Activated B cell treated with CpG ODN at 0.5 μM for 24 hours (primary cell): ENCODE measurements around the gene ZNF532. TPM values are rescaled to one million over a fixed set of nuclear protein-coding genes. Genes with fewer than 3 reads are reported as not detected.

ENCODE experiments used
- ATAC-seq: fragments of 200-7000 bp; cut with Tn5 transposase; one replicate; pipeline ENCODE4 v1.10.0; 2021; ENCODE audit warnings: low read depth, mild to moderate bottlenecking, moderate library complexity
- CTCF ChIA-PET: fragments of 350-600 bp; sonication (Branson Sonifier 250); formaldehyde crosslinking; loops from one replicate; lab custom pipeline; 2021; ENCODE audit warnings: antibody characterized with exemption; lab: Charles Lee
- POLR2A ChIA-PET: fragments of 350-600 bp; sonication (Branson Sonifier 250); formaldehyde crosslinking; loops from one replicate; lab custom pipeline; 2021; ENCODE audit warnings: antibody characterized with exemption; lab: Charles Lee
- DNase-seq: peaks from one replicate; pipeline ENCODE4 v3.0.0; 2022
- H3K27ac Mint-ChIP-seq: one replicate; pipeline ENCODE4 v1.8.0; 2020; ENCODE audit warnings: mixed read lengths
- H3K27me3 Mint-ChIP-seq: one replicate; pipeline ENCODE4 v1.8.0; 2021; ENCODE audit warnings: mixed read lengths
- H3K36me3 Mint-ChIP-seq: one replicate; pipeline ENCODE4 v1.8.0; 2021; ENCODE audit warnings: low read depth, mixed read lengths
- H3K4me1 Mint-ChIP-seq: one replicate; pipeline ENCODE4 v1.8.0; 2021; ENCODE audit warnings: mixed read lengths
- H3K4me3 Mint-ChIP-seq: one replicate; pipeline ENCODE4 v1.8.0; 2020; ENCODE audit warnings: mild to moderate bottlenecking, mixed read lengths
- H3K9me3 Mint-ChIP-seq: one replicate; pipeline ENCODE4 v1.8.0; 2020; ENCODE audit warnings: mixed read lengths
- intact Hi-C: fragments of 100-400 bp; cut with micrococcal nuclease; formaldehyde crosslinking; loops from one replicate; pipeline ENCODE4 v1.15.1; 2024
- total RNA-seq: library from RNA; stranded (reverse); gene quantifications from 2 replicates; pipeline ENCODE4 v1.2.3, GENCODE V29; 2022
- TF ChIP-seq, protein P1 (sequence below): fragments of 200-600 bp; IDR thresholded peaks from one replicate; pipeline ENCODE4 v1.8.0; 2022; ENCODE audit warnings: antibody characterized with exemption, mild to moderate bottlenecking

Gene ZNF532
- total RNA-seq, 1 donor from 2014 or later = 106 TPM

DNA sequence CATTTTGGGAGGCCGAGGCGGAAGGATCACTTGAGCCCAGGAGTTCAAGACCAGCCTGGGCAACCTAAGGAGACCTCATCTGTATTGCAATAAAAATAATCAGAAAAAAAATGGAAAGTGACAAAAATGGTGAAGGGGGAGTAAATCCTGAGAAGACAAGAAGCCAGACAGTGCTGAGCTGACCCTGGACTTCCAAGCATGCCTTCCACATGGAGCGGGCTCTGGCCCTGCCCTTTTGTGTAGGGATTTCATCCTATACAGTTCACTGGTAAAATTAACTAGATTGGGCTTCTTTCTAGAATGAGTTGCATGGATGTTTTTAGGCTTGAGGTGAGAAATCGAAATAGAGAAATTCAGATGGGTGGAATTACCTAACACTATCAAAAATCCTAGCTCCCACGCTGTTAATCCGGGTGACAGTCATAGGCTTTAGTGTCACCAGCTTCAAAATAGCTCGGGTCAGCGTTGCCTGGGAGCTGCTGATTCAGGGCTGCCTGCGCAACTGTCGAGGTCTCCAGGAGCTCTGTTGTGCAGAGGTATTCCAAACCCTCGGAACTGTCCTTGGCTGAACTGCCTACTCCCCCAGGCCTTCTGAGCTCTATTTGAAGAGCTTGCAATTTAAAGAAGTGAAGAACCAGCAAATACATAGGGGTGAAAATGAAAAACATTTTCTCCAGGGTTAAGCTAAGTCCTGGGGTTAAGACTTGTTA lies 21.5 kb upstream of the ZNF532 start:
- ChIA-PET POLR2A (no interaction called here), CTCF (interaction anchor here (1.2 kb wide), 1 partner anchor 35 kb away, joined by 3 read pairs; no protein-coding TSS in a partner anchor)
- Mint-ChIP-seq H3K27ac (no peak overlapping the region), H3K27me3 (peaks cover 2% of the 10 kb centered on the region), H3K36me3 (no peaks in the 10 kb centered on the region), H3K4me1 (peaks cover 11% of the 10 kb centered on the region), H3K4me3 (no peak overlapping the region), H3K9me3 (no peaks in the 10 kb centered on the region)
- ATAC-seq (no peak), DNase-seq (no peak)
- TF ChIP-seq, protein P1, sequence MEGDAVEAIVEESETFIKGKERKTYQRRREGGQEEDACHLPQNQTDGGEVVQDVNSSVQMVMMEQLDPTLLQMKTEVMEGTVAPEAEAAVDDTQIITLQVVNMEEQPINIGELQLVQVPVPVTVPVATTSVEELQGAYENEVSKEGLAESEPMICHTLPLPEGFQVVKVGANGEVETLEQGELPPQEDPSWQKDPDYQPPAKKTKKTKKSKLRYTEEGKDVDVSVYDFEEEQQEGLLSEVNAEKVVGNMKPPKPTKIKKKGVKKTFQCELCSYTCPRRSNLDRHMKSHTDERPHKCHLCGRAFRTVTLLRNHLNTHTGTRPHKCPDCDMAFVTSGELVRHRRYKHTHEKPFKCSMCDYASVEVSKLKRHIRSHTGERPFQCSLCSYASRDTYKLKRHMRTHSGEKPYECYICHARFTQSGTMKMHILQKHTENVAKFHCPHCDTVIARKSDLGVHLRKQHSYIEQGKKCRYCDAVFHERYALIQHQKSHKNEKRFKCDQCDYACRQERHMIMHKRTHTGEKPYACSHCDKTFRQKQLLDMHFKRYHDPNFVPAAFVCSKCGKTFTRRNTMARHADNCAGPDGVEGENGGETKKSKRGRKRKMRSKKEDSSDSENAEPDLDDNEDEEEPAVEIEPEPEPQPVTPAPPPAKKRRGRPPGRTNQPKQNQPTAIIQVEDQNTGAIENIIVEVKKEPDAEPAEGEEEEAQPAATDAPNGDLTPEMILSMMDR = no peak
- intact Hi-C loops = no loop called here

DNA sequence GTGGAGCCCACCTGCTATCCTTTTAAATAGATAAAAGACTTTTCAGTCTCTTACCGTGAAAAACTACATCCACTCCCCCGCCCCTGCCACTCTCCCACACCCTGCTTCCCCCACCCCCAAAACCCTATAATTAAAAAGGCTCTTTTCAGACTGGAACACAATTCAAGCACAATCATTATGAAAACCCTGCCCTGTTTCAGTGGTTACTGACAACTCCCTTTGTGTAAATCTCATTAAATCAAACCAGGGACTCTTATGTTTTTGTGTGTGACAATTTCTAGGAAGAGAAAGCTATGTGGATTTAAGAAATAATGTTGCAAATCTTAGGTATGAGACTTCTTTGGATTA lies 21.0 kb upstream of the ZNF532 start:
- intact Hi-C loops = no loop called here
- no peaks in the 10 kb centered on the region for H3K9me3 Mint-ChIP-seq
- ChIA-PET POLR2A (no interaction called here), CTCF (interaction anchor here (1.2 kb wide), 1 partner anchor 35 kb away, joined by 3 read pairs; no protein-coding TSS in a partner anchor)
- no peak for ATAC-seq
- H3K27me3 Mint-ChIP-seq = peaks cover 3% of the 10 kb centered on the region
- TF ChIP-seq, protein P1 = no peak
- no peak overlapping the region for H3K4me3 Mint-ChIP-seq
- no peak overlapping the region for H3K27ac Mint-ChIP-seq
- no peak for DNase-seq
- H3K36me3 Mint-ChIP-seq = no peaks in the 10 kb centered on the region
- H3K4me1 Mint-ChIP-seq = peaks cover 11% of the 10 kb centered on the region

DNA sequence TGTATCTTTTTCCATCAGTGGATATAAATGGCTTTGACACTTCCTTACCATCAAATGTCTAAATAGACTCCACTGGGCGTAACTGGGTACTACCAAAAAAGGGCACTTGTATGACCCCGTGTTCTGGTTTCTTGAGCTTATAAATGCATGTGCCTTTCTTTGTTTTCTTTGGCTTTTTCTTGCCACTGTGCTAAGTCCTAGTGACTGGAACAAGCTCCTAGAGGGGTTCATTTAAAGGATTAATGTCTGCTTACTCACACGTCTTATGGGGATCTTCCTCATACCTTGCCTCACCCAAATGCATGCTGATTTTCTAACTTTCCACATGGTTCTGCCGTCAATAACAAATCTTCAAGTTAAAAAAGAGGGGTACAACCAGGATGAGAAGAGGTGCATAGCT lies 19.8 kb upstream of the ZNF532 start:
- ATAC-seq (no peak), DNase-seq (no peak)
- peaks cover 5% of the 10 kb centered on the region for H3K27me3 Mint-ChIP-seq
- intact Hi-C loops = loop anchor here (5.0 kb wide), 1 partner anchor 212 kb away; no protein-coding TSS in a partner anchor
- H3K9me3 Mint-ChIP-seq = no peaks in the 10 kb centered on the region
- no peak overlapping the region for H3K27ac Mint-ChIP-seq
- POLR2A ChIA-PET = interaction anchor here (0.5 kb wide), 1 partner anchor 85 kb away, joined by 4 read pairs; no protein-coding TSS in a partner anchor
- CTCF ChIA-PET = no interaction called here
- H3K4me1 Mint-ChIP-seq = peaks cover 12% of the 10 kb centered on the region
- TF ChIP-seq, protein P1 = no peak
- H3K36me3 Mint-ChIP-seq = no peaks in the 10 kb centered on the region
- no peak overlapping the region for H3K4me3 Mint-ChIP-seq

DNA sequence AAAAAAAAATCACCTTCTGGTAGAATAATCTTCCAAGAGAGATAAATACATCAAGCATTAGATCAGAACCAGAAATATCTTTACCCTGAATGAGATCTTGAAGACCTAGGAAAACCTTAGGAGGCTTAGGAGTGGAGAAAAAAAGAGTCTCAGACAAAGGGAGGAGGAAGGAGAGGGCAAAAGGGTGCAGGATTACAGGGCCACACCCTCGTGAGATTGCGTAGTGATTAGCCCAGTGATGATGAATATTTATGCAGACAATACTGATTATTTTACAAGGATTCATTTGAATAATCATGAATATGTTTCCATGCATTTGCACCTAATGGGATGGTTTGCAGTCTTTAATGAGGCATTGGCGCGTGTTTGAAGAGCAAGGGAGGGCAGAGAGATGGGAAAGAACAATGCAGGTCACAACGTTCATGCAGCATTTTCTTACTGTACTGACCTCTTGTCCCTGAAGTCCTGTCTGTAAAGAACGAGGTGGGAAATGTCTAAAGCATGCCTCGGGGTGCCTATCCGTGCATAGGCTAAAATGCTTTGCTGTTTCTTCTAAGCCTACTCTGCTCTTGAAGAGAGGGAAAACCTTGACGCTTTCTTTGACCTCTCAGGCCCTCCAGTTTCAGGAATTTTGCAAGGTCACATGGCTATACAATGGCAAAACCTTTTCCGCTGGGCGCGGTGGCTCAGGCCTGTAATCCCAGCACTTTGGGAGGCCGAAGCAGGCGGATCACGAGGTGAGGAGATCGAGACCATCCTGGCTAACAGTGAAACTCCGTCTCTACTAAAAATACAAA lies 18.6 kb upstream of the ZNF532 start:
- no peaks in the 10 kb centered on the region for H3K36me3 Mint-ChIP-seq
- CTCF ChIA-PET = no interaction called here

More for the DNA sequence above, 18.6 kb upstream of the ZNF532 start:
- no peaks in the 10 kb centered on the region for H3K9me3 Mint-ChIP-seq
- H3K27me3 Mint-ChIP-seq = peaks cover 7% of the 10 kb centered on the region
- POLR2A ChIA-PET = no interaction called here
- intact Hi-C loops = loop anchor here (2.0 to 5.0 kb wide), 2 partner anchors 17 to 211 kb away; no protein-coding TSS in a partner anchor
- ATAC-seq = no peak
- H3K27ac Mint-ChIP-seq = no peak overlapping the region
- H3K4me1 Mint-ChIP-seq = peaks cover 20% of the 10 kb centered on the region
- DNase-seq = no peak
- no peak overlapping the region for H3K4me3 Mint-ChIP-seq
- TF ChIP-seq, protein P1 = no peak
